ENCODE measurements around the gene FFAR4.

DNA sequence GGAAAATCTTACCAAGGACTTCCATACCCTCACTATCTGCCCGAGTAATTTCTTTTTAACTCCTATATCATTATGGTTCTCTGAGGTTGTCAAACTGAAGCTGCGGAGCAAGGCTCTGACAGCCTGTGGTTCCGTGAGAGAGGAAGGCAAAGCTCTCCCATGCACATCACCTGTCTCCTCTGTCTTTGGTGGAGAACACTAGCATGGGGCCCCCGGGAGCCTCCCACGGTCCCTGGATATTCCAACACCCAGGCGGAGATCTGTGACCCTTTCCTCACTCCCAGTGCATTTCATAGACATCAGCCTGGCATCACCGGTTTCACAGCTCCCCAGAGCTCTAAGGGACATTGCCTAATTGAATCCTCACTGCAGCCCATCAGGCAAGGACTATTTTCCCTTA, 24.2 kb downstream of the FFAR4 start:
- TF ChIP-seq CTCF (IDR thresholded peaks at IDR 0.05; ENCODE audit: low read depth, low read length, missing input control): no peak
- TF ChIP-seq, protein P1, sequence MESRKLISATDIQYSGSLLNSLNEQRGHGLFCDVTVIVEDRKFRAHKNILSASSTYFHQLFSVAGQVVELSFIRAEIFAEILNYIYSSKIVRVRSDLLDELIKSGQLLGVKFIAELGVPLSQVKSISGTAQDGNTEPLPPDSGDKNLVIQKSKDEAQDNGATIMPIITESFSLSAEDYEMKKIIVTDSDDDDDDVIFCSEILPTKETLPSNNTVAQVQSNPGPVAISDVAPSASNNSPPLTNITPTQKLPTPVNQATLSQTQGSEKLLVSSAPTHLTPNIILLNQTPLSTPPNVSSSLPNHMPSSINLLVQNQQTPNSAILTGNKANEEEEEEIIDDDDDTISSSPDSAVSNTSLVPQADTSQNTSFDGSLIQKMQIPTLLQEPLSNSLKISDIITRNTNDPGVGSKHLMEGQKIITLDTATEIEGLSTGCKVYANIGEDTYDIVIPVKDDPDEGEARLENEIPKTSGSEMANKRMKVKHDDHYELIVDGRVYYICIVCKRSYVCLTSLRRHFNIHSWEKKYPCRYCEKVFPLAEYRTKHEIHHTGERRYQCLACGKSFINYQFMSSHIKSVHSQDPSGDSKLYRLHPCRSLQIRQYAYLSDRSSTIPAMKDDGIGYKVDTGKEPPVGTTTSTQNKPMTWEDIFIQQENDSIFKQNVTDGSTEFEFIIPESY (IDR thresholded peaks at IDR 0.05): no peak
- no peak for TF ChIP-seq RXRA (IDR thresholded peaks at IDR 0.05)
- no peak for TF ChIP-seq GABPA (IDR thresholded peaks at IDR 0.05 in 1 of 2, conservative IDR thresholded peaks at IDR 0.05 in 1 of 2)

Data from liver (tissue), 3 donors.